HCT116 (cell line): ENCODE measurements around the gene UBA6. TPM values are rescaled to one million over a fixed set of nuclear protein-coding genes. Genes with fewer than 3 reads are reported as not detected.

Experiments used
- ATAC-seq: fragments of 200-7000 bp; cut with Tn5 transposase; 2 replicates; pipeline ENCODE4 v1.9.1; 2020; ENCODE audit warnings: mild to moderate bottlenecking, moderate library complexity
- BruUV-seq: library from RNA; stranded (reverse); fragments of 400-500 nt; replicated peaks from 2 replicates; lab custom pipeline; 2021; lab: Mats Ljungman, UMichigan
- CTCF ChIA-PET: fragments of 300-600 bp; sonication (Branson Sonifier 250); formaldehyde crosslinking; loops from one replicate; lab custom pipeline; 2021; ENCODE audit warnings: antibody characterized with exemption; lab: Charles Lee
- POLR2A ChIA-PET: fragments of 300-600, 350-600 bp; sonication (Branson Sonifier 250); formaldehyde crosslinking; loops from one replicate; lab custom pipeline; 2021; ENCODE audit warnings: antibody characterized with exemption; lab: Charles Lee
- RAD21 ChIA-PET, 2 experiments: fragments of 300-600 bp; sonication (Branson Sonifier 250); formaldehyde crosslinking; loops; one replicate each; lab custom pipeline; 2023; ENCODE audit warnings: low total read pairs in 2 of 2; ENCODE audit not compliant: uncharacterized antibody in 2 of 2, unreplicated experiment in 2 of 2, low non-redundant PET in 1 of 2; lab: Charles Lee
- DNase-seq: peaks from one replicate; pipeline ENCODE4 v3.0.0-alpha.2; 2010; ENCODE audit warnings: low read depth, low spot score
- H2AFZ ChIP-seq: fragments of 200-600 bp; shearing (Covaris generic), sonication (generic); 2 replicates; pipeline ENCODE4 v1.6.1; 2017; ENCODE audit warnings: low read depth, mixed run types, mixed read lengths, antibody characterized with exemption, low read length; ENCODE audit not compliant: poor library complexity, severe bottlenecking
- H3K27ac ChIP-seq: 2 replicates; pipeline ENCODE4 v1.5.1; 2012; ENCODE audit warnings: low read depth, low read length
- H3K27me3 ChIP-seq: fragments of 200-600 bp; sonication (generic); 2 replicates; pipeline ENCODE4 v1.6.1; 2016; ENCODE audit warnings: mixed run types, low read length, mixed read lengths; ENCODE audit not compliant: insufficient read depth
- H3K36me3 ChIP-seq, 2 experiments: fragments of 200-500 bp in 1 of 2; fragments of 200-600 bp in 1 of 2; sonication (Bioruptor generic) in 1 of 2; sonication (generic) in 1 of 2; 2 replicates each; pipeline versions ENCODE4 v1.5.1 to v1.6.1; 2014 to 2016; ENCODE audit warnings: low read length in 2 of 2, inconsistent platforms in 1 of 2, mixed read lengths in 1 of 2, mixed run types in 1 of 2; ENCODE audit not compliant: insufficient read depth in 2 of 2, control insufficient read depth in 1 of 2
- H3K4me1 ChIP-seq, 2 experiments: fragments of 200-600 bp in 1 of 2; sonication (generic) in 1 of 2; 2 replicates each; pipeline versions ENCODE4 v1.5.1 to v1.6.1; 2012 to 2017; ENCODE audit warnings: low read length in 2 of 2, inconsistent platforms in 1 of 2, mild to moderate bottlenecking in 1 of 2, mixed read lengths in 1 of 2, mixed run types in 1 of 2, moderate library complexity in 1 of 2; ENCODE audit not compliant: insufficient read depth in 2 of 2, control insufficient read depth in 1 of 2
- H3K4me2 ChIP-seq: fragments of 200-600 bp; sonication (generic); 2 replicates; pipeline ENCODE4 v1.6.1; 2017; ENCODE audit warnings: mixed run types, low read length, mixed read lengths
- H3K4me3 ChIP-seq, 2 experiments: fragments of 200-600 bp in 1 of 2; sonication (generic) in 1 of 2; replicated peaks in 1 of 2; 2 replicates each; pipeline ENCODE4 v1.5.1; 2011 to 2016; ENCODE audit warnings: low read length in 2 of 2, control low read depth in 1 of 2, low read depth in 1 of 2, mild to moderate bottlenecking in 1 of 2, mixed read lengths in 1 of 2, mixed run types in 1 of 2
- H3K79me2 ChIP-seq: fragments of 200-600 bp; sonication (generic); 2 replicates; pipeline ENCODE4 v1.6.1; 2017; ENCODE audit warnings: mild to moderate bottlenecking, mixed run types, low read length, moderate library complexity, mixed read lengths; ENCODE audit not compliant: insufficient read depth
- H3K9ac ChIP-seq: fragments of 200-600 bp; sonication (generic); 2 replicates; pipeline ENCODE4 v1.6.1; 2016; ENCODE audit warnings: low read length, mixed read lengths
- H3K9me2 ChIP-seq: fragments of 200-600 bp; sonication (generic), shearing (Covaris generic); 2 replicates; pipeline ENCODE4 v1.6.1; 2017; ENCODE audit warnings: mixed run types, mild to moderate bottlenecking, moderate library complexity; ENCODE audit not compliant: insufficient read depth
- H3K9me3 ChIP-seq, 2 experiments: fragments of 200-500 bp in 1 of 2; fragments of 200-600 bp in 1 of 2; sonication (Bioruptor generic) in 1 of 2; sonication (generic) in 1 of 2; 2 replicates each; pipeline ENCODE4 v1.6.1; 2014 to 2017; ENCODE audit warnings: low read length in 2 of 2, mixed read lengths in 2 of 2, inconsistent platforms in 1 of 2, low read depth in 1 of 2, mild to moderate bottlenecking in 1 of 2, mixed run types in 1 of 2, moderate library complexity in 1 of 2; ENCODE audit not compliant: control insufficient read depth in 1 of 2, insufficient read depth in 1 of 2
- H4K20me1 ChIP-seq: fragments of 200-600 bp; sonication (generic), shearing (Covaris generic); 2 replicates; pipeline ENCODE4 v1.6.1; 2017; ENCODE audit warnings: mixed run types, mild to moderate bottlenecking, moderate library complexity; ENCODE audit not compliant: insufficient read depth
- CTCF ChIP-seq, 3 experiments: fragments of 200-600 bp in 1 of 3; sonication (generic) in 1 of 3; IDR thresholded peaks in 2 of 3; conservative IDR thresholded peaks in 1 of 3; 2 replicates each; pipeline ENCODE4 v1.5.1; 2012 to 2017; ENCODE audit warnings: low read depth in 2 of 3, low read length in 2 of 3, antibody characterized with exemption in 1 of 3, borderline replicate concordance in 1 of 3, control low read depth in 1 of 3, mild to moderate bottlenecking in 1 of 3, mixed read lengths in 1 of 3, mixed run types in 1 of 3, moderate library complexity in 1 of 3; ENCODE audit not compliant: insufficient read depth in 1 of 3
- EGR1 ChIP-seq: IDR thresholded peaks from 2 replicates; pipeline ENCODE4 v1.6.1; 2012; ENCODE audit warnings: low read depth
- EZH2 ChIP-seq: fragments of 200-600 bp; sonication (generic); IDR thresholded peaks from 2 replicates; pipeline ENCODE4 v1.6.1; 2017; ENCODE audit warnings: antibody characterized with exemption, mixed run types
- FOSL1 ChIP-seq: IDR thresholded peaks from 2 replicates; pipeline ENCODE4 v1.6.1; 2012; ENCODE audit warnings: low read depth
- JUND ChIP-seq: IDR thresholded peaks from 2 replicates; pipeline ENCODE4 v1.6.1; 2012
- POLR2A ChIP-seq: IDR thresholded peaks from 2 replicates; pipeline ENCODE4 v1.7.0; 2011; ENCODE audit warnings: borderline replicate concordance; ENCODE audit not compliant: insufficient read depth, insufficient read length; ENCODE audit errors: extremely low read depth
- POLR2AphosphoS5 ChIP-seq: IDR thresholded peaks from 2 replicates; pipeline ENCODE4 v1.6.1; 2011; ENCODE audit warnings: mild to moderate bottlenecking, low read depth, low read length, moderate library complexity
- RAD21 ChIP-seq: IDR thresholded peaks from 2 replicates; pipeline ENCODE4 v1.6.1; 2012; ENCODE audit warnings: low read depth, mild to moderate bottlenecking
- SIN3A ChIP-seq: IDR thresholded peaks from 2 replicates; pipeline ENCODE4 v1.6.1; 2012; ENCODE audit warnings: low read depth
- SP1 ChIP-seq: IDR thresholded peaks from 2 replicates; pipeline ENCODE4 v1.6.1; 2012; ENCODE audit warnings: low read depth
- ZNF274 ChIP-seq: fragments of 200-500 bp; sonication (Bioruptor generic); IDR thresholded peaks from 2 replicates; pipeline ENCODE4 v1.6.1; 2014; ENCODE audit warnings: mild to moderate bottlenecking, low read depth, low read length, inconsistent platforms
- intact Hi-C: fragments of 100-400 bp; cut with micrococcal nuclease; formaldehyde crosslinking; loops from 2 replicates; pipeline ENCODE4 v1.10.0; 2022
- total RNA-seq: library from RNA; stranded (reverse); gene quantifications from one replicate; pipeline ENCODE4 v1.2.1, GENCODE V29; 2021; ENCODE audit not compliant: unreplicated experiment
- TF ChIP-seq, protein P1 (sequence below): IDR thresholded peaks from 2 replicates; pipeline ENCODE4 v1.6.1; 2011; ENCODE audit warnings: mild to moderate bottlenecking, low read length, moderate library complexity; ENCODE audit not compliant: insufficient replicate concordance; ENCODE audit errors: extremely low read depth
- TF ChIP-seq, protein P2 (sequence below): IDR thresholded peaks from 2 replicates; pipeline ENCODE4 v1.6.1; 2012
- TF ChIP-seq, protein P3 (sequence below): IDR thresholded peaks from 2 replicates; pipeline ENCODE4 v1.6.1; 2012; ENCODE audit warnings: low read depth

UBA6 gene
- total RNA-seq, 1 experiment from 2014 or later = 98.9 TPM

GRCh38 chr4:67700116-67700737 lies 728 bp downstream of the UBA6 start:
- Histone ChIP-seq H3K4me3 (peak overlapping the region; percentile 92 to 94), H4K20me1 (no peaks in the 10 kb centered on the region), H3K4me2 (peak overlapping the region; percentile 94), H3K79me2 (peaks cover 88% of the 10 kb centered on the region), H3K4me1 (peaks cover 7 to 15% of the 10 kb centered on the region in 2 experiments), H2AFZ (no peak overlapping the region), H3K27ac (peak overlapping the region; percentile 55), H3K9me2 (no peaks in the 10 kb centered on the region), H3K9me3 (no peaks in the 10 kb centered on the region)
- intact Hi-C loops = loop anchor here (2.0 to 5.0 kb wide), 2 partner anchors 151 to 652 kb away; partner anchors contain the start of gene YTHDC1
- CTCF ChIA-PET = interaction anchor here (1.1 to 1.6 kb wide), 2 partner anchors 9 to 47 kb away, joined by 3 to 4 read pairs; no protein-coding TSS in a partner anchor
- TF ChIP-seq, protein P1, sequence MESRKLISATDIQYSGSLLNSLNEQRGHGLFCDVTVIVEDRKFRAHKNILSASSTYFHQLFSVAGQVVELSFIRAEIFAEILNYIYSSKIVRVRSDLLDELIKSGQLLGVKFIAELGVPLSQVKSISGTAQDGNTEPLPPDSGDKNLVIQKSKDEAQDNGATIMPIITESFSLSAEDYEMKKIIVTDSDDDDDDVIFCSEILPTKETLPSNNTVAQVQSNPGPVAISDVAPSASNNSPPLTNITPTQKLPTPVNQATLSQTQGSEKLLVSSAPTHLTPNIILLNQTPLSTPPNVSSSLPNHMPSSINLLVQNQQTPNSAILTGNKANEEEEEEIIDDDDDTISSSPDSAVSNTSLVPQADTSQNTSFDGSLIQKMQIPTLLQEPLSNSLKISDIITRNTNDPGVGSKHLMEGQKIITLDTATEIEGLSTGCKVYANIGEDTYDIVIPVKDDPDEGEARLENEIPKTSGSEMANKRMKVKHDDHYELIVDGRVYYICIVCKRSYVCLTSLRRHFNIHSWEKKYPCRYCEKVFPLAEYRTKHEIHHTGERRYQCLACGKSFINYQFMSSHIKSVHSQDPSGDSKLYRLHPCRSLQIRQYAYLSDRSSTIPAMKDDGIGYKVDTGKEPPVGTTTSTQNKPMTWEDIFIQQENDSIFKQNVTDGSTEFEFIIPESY = no peak
- TF ChIP-seq, protein P2, sequence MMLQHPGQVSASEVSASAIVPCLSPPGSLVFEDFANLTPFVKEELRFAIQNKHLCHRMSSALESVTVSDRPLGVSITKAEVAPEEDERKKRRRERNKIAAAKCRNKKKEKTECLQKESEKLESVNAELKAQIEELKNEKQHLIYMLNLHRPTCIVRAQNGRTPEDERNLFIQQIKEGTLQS = no peak
- no peak for TF ChIP-seq SIN3A
- no peak for TF ChIP-seq SP1
- TF ChIP-seq CTCF (IDR thresholded peaks at IDR 0.05 in 2 of 3, conservative IDR thresholded peaks at IDR 0.05 in 1 of 3; ENCODE audit: borderline replicate concordance in 1 of 3, insufficient read depth in 1 of 3, low read depth in 2 of 3, low read length in 2 of 3) = no peak
- TF ChIP-seq ZNF274 = no peak
- TF ChIP-seq JUND = no peak
- no peak for TF ChIP-seq EZH2
- TF ChIP-seq, protein P3, sequence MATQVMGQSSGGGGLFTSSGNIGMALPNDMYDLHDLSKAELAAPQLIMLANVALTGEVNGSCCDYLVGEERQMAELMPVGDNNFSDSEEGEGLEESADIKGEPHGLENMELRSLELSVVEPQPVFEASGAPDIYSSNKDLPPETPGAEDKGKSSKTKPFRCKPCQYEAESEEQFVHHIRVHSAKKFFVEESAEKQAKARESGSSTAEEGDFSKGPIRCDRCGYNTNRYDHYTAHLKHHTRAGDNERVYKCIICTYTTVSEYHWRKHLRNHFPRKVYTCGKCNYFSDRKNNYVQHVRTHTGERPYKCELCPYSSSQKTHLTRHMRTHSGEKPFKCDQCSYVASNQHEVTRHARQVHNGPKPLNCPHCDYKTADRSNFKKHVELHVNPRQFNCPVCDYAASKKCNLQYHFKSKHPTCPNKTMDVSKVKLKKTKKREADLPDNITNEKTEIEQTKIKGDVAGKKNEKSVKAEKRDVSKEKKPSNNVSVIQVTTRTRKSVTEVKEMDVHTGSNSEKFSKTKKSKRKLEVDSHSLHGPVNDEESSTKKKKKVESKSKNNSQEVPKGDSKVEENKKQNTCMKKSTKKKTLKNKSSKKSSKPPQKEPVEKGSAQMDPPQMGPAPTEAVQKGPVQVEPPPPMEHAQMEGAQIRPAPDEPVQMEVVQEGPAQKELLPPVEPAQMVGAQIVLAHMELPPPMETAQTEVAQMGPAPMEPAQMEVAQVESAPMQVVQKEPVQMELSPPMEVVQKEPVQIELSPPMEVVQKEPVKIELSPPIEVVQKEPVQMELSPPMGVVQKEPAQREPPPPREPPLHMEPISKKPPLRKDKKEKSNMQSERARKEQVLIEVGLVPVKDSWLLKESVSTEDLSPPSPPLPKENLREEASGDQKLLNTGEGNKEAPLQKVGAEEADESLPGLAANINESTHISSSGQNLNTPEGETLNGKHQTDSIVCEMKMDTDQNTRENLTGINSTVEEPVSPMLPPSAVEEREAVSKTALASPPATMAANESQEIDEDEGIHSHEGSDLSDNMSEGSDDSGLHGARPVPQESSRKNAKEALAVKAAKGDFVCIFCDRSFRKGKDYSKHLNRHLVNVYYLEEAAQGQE = no peak
- no peak for TF ChIP-seq FOSL1
- no peak for TF ChIP-seq EGR1
- no peak for TF ChIP-seq POLR2A
- TF ChIP-seq RAD21 = no peak
- TF ChIP-seq POLR2AphosphoS5 = no peak
- TF ChIP-seq, all 23 proteins: peak for 0
- POLR2A ChIA-PET = interaction anchor here (1.8 kb wide), 1 partner anchor 12 kb away, joined by 12 read pairs; no protein-coding TSS in a partner anchor
- DNase-seq (no peak), ATAC-seq (peak; percentile 31)
- peak overlapping the region; percentile 91 for H3K9ac ChIP-seq
- BruUV-seq = TSS peak; percentile 61
- H3K36me3 ChIP-seq = no peaks in the 10 kb centered on the region
- RAD21 ChIA-PET = no interaction called here
- H3K27me3 ChIP-seq = no peaks in the 10 kb centered on the region
